GM12878 (cell line): Measurements from ENCODE around the gene FPGS. TPM values are rescaled to one million over a fixed set of nuclear protein-coding genes. Genes with fewer than 3 reads are reported as not detected.

Experiments used
- ATAC-seq: fragments of 200-7000 bp; cut with Tn5 transposase; 3 replicates; pipeline ENCODE4 v1.9.1; 2020; ENCODE audit warnings: mild to moderate bottlenecking, moderate library complexity
- BruUV-seq: library from RNA; stranded (reverse); fragments of 400-500 nt; replicated peaks from 2 replicates; lab custom pipeline; 2021; lab: Mats Ljungman, UMichigan
- CTCF ChIA-PET: fragments of 300-600 bp; sonication (Branson Sonifier 250); formaldehyde crosslinking; extraction: SDS; loops from one replicate; lab custom pipeline; 2021; ENCODE audit warnings: inconsistent platforms; lab: Yijun Ruan, JAX
- POLR2A ChIA-PET: fragments of 350-600 bp; formaldehyde crosslinking; extraction: SDS; loops from one replicate; lab custom pipeline; 2021; ENCODE audit warnings: inconsistent platforms; lab: Charles Lee
- RAD21 ChIA-PET: fragments of 300-600 bp; sonication (Branson Sonifier 250); formaldehyde crosslinking; loops from one replicate; lab custom pipeline; 2023; ENCODE audit warnings: antibody characterized with exemption; ENCODE audit not compliant: unreplicated experiment; lab: Charles Lee
- SMC1A ChIA-PET: fragments of 300-600 bp; sonication (Branson Sonifier 250); formaldehyde crosslinking; loops from one replicate; lab custom pipeline; 2023; ENCODE audit not compliant: unreplicated experiment, uncharacterized antibody; lab: Charles Lee
- DNase-seq: peaks from one replicate; pipeline ENCODE4 v3.0.0-alpha.2; 2011; ENCODE audit warnings: low read depth, low spot score
- FAIRE-seq: peaks from 3 replicates; lab custom pipeline; 2011; peaks lifted over from hg19 to GRCh38; lab: Jason Lieb, UNC
- H2AFZ ChIP-seq: 2 replicates; pipeline ENCODE4 v1.6.0; 2011; ENCODE audit warnings: low read depth, low read length, control low read depth; ENCODE audit not compliant: control insufficient read depth
- H3K27ac ChIP-seq: 2 replicates; pipeline ENCODE4 v1.5.1; 2011; ENCODE audit warnings: control low read depth; ENCODE audit not compliant: control insufficient read depth, insufficient read depth
- H3K27me3 ChIP-seq, 2 experiments: replicated peaks in 1 of 2; 2 replicates each; pipeline versions ENCODE4 v1.6.0 to v1.6.1; 2011; ENCODE audit warnings: low read length in 1 of 2; ENCODE audit not compliant: control insufficient read depth in 2 of 2, insufficient read depth in 2 of 2
- H3K36me3 ChIP-seq, 2 experiments: 2 replicates each; pipeline ENCODE4 v1.5.1; 2011; ENCODE audit warnings: low read length in 1 of 2; ENCODE audit not compliant: control insufficient read depth in 2 of 2, insufficient read depth in 2 of 2
- H3K4me1 ChIP-seq: 2 replicates; pipeline ENCODE4 v1.6.1; 2011; ENCODE audit warnings: mild to moderate bottlenecking, low read length, moderate library complexity, mixed read lengths; ENCODE audit not compliant: control insufficient read depth, insufficient read depth
- H3K4me2 ChIP-seq: 2 replicates; pipeline ENCODE4 v1.6.0; 2011; ENCODE audit warnings: control low read depth; ENCODE audit not compliant: control insufficient read depth, insufficient read depth
- H3K4me3 ChIP-seq: fragments of 200-600 bp; sonication (generic); 2 replicates; pipeline ENCODE4 v1.5.1; 2016
- H3K79me2 ChIP-seq: 2 replicates; pipeline ENCODE4 v1.6.0; 2011; ENCODE audit warnings: low read length; ENCODE audit not compliant: control insufficient read depth, insufficient read depth
- H3K9ac ChIP-seq: 2 replicates; pipeline ENCODE4 v1.8.0; 2011; ENCODE audit warnings: low read length, control low read depth, mixed read lengths; ENCODE audit not compliant: control insufficient read depth, insufficient read depth
- H3K9me3 ChIP-seq: replicated peaks from 3 replicates; pipeline ENCODE4 v1.5.1; 2011; ENCODE audit warnings: mild to moderate bottlenecking, low read length; ENCODE audit not compliant: control insufficient read depth, insufficient read depth
- H4K20me1 ChIP-seq: 2 replicates; pipeline ENCODE4 v1.6.0; 2011; ENCODE audit not compliant: control insufficient read depth, insufficient read depth
- CBX3 ChIP-seq: fragments of 200-600 bp; sonication (generic); IDR thresholded peaks from 2 replicates; pipeline ENCODE4 v1.6.1; 2016; ENCODE audit warnings: low read depth, borderline replicate concordance
- ETV6 ChIP-seq, 2 experiments: fragments of 450-650 bp in 1 of 2; IDR thresholded peaks in 1 of 2; conservative IDR thresholded peaks in 1 of 2; 2 replicates each; pipeline ENCODE4 v1.6.1; 2014; ENCODE audit warnings: antibody characterized with exemption in 1 of 2, borderline replicate concordance in 1 of 2, low read depth in 1 of 2, mild to moderate bottlenecking in 1 of 2, moderate library complexity in 1 of 2
- MYB ChIP-seq: fragments of 150-350 bp; IDR thresholded peaks from 2 replicates; pipeline ENCODE4 v1.6.1; 2014; ENCODE audit warnings: mild to moderate bottlenecking, low read depth, low read length, borderline replicate concordance
- MYC ChIP-seq: IDR thresholded peaks from 2 replicates; pipeline ENCODE4 v1.6.1; 2011; ENCODE audit warnings: mild to moderate bottlenecking, low read length, moderate library complexity, inconsistent platforms; ENCODE audit not compliant: insufficient read depth, insufficient replicate concordance, insufficient read length, severe bottlenecking
- NFYA ChIP-seq: IDR thresholded peaks from 2 replicates; pipeline ENCODE4 v1.6.1; 2011; ENCODE audit warnings: low read depth, mild to moderate bottlenecking, low read length, improper control_type of control experiment, borderline replicate concordance
- PML ChIP-seq: IDR thresholded peaks from 2 replicates; pipeline ENCODE4 v1.6.1; 2012; ENCODE audit warnings: low read length, inconsistent platforms
- RB1 ChIP-seq: fragments of 450-650 bp; formaldehyde crosslinking; IDR thresholded peaks from 2 replicates; pipeline ENCODE4 v1.6.1; 2017; ENCODE audit warnings: mild to moderate bottlenecking, borderline replicate concordance
- SIN3A ChIP-seq: IDR thresholded peaks from 2 replicates; pipeline ENCODE4 v1.6.1; 2012; ENCODE audit warnings: low read depth, low read length, improper control_type of control experiment
- WRNIP1 ChIP-seq: IDR thresholded peaks from 2 replicates; pipeline ENCODE4 v1.6.1; 2011; ENCODE audit warnings: low read depth, low read length, improper control_type of control experiment, borderline replicate concordance
- ZNF274 ChIP-seq: IDR thresholded peaks from one replicate; pipeline ENCODE4 v1.8.0; 2011; ENCODE audit not compliant: insufficient read length, insufficient read depth
- ZNF622 ChIP-seq: fragments of 450-650 bp; IDR thresholded peaks from 2 replicates; pipeline ENCODE4 v1.6.1; 2017; ENCODE audit warnings: mild to moderate bottlenecking, inconsistent platforms
- WGBS: methylation state at CpG from one replicate; pipeline ENCODE4 v1.1.6; 2016; ENCODE audit warnings: low lambda C conversion rate; ENCODE audit not compliant: insufficient replicate concordance, insufficient coverage; ENCODE audit errors: missing lambda C conversion rate; 5-methylcytosine and 5-hydroxymethylcytosine counted together
- in situ Hi-C: fragments of 300-500 bp; cut with MboI; formaldehyde crosslinking; loops from 9 replicates; pipeline ENCODE4 v1.14.3; 2018; ENCODE audit warnings: mixed read lengths
- intact Hi-C: fragments of 100-400 bp; cut with micrococcal nuclease; formaldehyde crosslinking; loops from one replicate; pipeline ENCODE4 v1.14.2; 2022; ENCODE audit not compliant: unreplicated experiment
- polyA plus RNA-seq, 11 experiments: library from polyadenylated mRNA; depleted of rRNA in 4 of 11; unstranded in 6 of 11; stranded (reverse) in 5 of 11; fragments of >200 nt; fragmentation: Nextera tagmentation in 4 of 11; fragmentation: Illumina TruSeq in 1 of 11; extraction: Ambion mirVana in 4 of 11; extraction: Trizol in 1 of 11; gene quantifications; 1 replicate in 1 of 11; 2 replicates in 10 of 11; pipeline versions ENCODE4 v1.2.1 to v1.2.3, GENCODE V29; 2011 to 2016; ENCODE audit warnings: inconsistent platforms in 2 of 11, missing spikeins in 2 of 11, low read depth in 1 of 11
- total RNA-seq, 4 experiments: library from RNA; depleted of rRNA in 3 of 4; stranded (reverse); fragments of >200 nt in 3 of 4; fragmentation: Illumina TruSeq in 1 of 4; extraction: Trizol in 1 of 4; gene quantifications; 2 replicates each; pipeline versions ENCODE4 v1.2.1 to v1.2.3, GENCODE V29; 2013 to 2021
- TF ChIP-seq, protein P1 (sequence below): fragments of 450-650 bp; IDR thresholded peaks from 2 replicates; pipeline ENCODE4 v1.6.1; 2017; ENCODE audit warnings: mild to moderate bottlenecking, low read depth, inconsistent platforms; ENCODE audit not compliant: poor library complexity, severe bottlenecking
- TF ChIP-seq, protein P2 (sequence below): fragments of 450-650 bp; formaldehyde crosslinking; IDR thresholded peaks from 2 replicates; pipeline ENCODE4 v1.4.0; 2020; ENCODE audit warnings: mild to moderate bottlenecking, moderate library complexity
- TF ChIP-seq, protein P3 (sequence below): IDR thresholded peaks from 2 replicates; pipeline ENCODE4 v1.6.1; 2012; ENCODE audit warnings: low read depth, low read length, improper control_type of control experiment

FPGS gene
- total and polyA plus RNA-seq, 10 of the 15 experiments (the other 5 are each of a cell fraction or from before 2014, with no cell fraction given), result 1.2 to 127 (median 80.4) TPM

DNA sequence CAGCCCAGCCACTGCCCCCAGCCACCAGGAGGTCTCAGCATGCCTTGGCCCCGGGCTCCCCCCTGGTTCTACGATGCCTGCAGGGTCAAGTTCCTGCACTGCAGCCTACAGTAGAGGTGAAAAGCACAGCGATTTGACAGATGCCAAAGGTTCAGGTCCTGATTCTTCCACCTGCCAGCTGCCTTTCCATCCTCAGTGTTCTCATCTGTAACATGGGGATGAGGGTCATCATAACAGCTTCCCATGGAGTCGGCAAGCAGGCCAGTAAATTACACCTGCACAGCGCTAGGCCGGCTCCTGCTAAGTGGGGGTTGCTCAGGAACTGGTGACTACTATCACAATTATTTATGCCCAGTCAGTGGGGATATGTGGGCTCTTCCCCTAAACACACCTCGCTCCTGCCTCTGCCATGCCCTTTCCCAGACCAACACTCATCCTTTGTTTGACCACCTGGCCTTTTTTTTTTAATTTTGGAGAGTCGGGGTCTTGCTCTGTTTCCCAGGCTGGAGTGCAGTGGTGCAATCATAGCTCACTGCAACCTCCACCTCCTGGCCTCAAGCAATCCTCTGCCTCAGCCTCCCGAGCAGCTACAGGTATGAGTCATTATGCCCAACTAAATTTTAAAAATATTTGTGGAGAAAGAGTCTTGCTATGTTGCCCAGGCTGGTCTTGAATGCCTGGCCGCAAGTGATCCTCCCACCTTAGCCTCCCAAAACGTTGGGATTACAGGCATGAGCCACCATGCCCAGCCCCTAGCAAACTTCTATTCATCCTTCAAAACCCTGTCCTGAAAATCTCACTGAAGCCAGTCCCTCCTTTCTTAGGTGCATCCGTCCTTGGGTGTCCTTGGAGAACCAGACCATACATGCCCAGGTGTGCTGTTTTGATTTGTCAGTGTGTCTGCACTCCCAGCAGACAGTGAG is 45.4 kb downstream of the FPGS start (continued):
- TF ChIP-seq RB1, result no peak
- no peak for TF ChIP-seq MYC

DNA sequence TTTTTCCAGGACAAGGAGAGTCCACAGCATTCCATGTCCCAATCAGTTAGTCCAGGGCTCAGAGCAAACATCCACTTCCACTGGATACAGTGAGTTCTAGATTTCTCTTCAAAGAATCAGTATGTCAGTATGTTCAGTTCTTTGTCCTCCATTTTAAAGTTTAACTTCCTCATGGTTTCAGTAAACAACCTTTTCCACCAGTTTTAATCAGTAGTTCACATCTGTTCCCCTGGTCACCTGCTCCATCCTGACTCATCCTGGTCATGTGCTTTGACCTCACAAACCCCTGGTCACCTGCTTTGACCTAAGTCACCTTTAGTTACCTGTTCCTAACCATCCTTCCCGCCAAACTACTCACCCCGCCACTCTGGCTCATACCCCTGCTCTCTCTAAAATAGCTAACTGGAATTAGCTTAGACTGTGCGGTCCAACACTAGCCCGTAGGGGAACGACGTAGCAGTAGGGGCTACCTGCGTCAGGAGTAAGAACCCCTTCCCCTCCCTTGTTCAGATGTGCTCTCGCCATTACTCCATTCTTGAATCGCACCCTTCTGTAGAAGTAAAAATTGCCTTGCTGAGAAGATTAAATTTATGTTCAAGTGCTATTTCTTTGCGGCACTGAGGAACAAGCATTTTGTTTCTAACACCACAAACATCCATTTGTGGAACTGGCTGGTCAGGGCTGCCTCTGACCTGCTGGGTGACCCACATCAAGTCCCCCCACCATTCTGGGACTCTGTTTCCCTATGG is 46.2 kb downstream of the FPGS start:
- in situ Hi-C loops, result no loop called here
- TF ChIP-seq SIN3A (no peak), CBX3 (no peak), PML (no peak), MYB (no peak), WRNIP1 (no peak), ETV6 (conservative IDR thresholded peaks at IDR 0.05 in 1 of 2, IDR thresholded peaks at IDR 0.05 in 1 of 2; ENCODE audit: borderline replicate concordance in 1 of 2, low read depth in 1 of 2) (no peak), NFYA (no peak), ZNF622 (no peak), ZNF274 (no peak)
- TF ChIP-seq, protein P1, sequence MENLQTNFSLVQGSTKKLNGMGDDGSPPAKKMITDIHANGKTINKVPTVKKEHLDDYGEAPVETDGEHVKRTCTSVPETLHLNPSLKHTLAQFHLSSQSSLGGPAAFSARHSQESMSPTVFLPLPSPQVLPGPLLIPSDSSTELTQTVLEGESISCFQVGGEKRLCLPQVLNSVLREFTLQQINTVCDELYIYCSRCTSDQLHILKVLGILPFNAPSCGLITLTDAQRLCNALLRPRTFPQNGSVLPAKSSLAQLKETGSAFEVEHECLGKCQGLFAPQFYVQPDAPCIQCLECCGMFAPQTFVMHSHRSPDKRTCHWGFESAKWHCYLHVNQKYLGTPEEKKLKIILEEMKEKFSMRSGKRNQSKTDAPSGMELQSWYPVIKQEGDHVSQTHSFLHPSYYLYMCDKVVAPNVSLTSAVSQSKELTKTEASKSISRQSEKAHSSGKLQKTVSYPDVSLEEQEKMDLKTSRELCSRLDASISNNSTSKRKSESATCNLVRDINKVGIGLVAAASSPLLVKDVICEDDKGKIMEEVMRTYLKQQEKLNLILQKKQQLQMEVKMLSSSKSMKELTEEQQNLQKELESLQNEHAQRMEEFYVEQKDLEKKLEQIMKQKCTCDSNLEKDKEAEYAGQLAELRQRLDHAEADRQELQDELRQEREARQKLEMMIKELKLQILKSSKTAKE, result no peak
- TF ChIP-seq, protein P2, sequence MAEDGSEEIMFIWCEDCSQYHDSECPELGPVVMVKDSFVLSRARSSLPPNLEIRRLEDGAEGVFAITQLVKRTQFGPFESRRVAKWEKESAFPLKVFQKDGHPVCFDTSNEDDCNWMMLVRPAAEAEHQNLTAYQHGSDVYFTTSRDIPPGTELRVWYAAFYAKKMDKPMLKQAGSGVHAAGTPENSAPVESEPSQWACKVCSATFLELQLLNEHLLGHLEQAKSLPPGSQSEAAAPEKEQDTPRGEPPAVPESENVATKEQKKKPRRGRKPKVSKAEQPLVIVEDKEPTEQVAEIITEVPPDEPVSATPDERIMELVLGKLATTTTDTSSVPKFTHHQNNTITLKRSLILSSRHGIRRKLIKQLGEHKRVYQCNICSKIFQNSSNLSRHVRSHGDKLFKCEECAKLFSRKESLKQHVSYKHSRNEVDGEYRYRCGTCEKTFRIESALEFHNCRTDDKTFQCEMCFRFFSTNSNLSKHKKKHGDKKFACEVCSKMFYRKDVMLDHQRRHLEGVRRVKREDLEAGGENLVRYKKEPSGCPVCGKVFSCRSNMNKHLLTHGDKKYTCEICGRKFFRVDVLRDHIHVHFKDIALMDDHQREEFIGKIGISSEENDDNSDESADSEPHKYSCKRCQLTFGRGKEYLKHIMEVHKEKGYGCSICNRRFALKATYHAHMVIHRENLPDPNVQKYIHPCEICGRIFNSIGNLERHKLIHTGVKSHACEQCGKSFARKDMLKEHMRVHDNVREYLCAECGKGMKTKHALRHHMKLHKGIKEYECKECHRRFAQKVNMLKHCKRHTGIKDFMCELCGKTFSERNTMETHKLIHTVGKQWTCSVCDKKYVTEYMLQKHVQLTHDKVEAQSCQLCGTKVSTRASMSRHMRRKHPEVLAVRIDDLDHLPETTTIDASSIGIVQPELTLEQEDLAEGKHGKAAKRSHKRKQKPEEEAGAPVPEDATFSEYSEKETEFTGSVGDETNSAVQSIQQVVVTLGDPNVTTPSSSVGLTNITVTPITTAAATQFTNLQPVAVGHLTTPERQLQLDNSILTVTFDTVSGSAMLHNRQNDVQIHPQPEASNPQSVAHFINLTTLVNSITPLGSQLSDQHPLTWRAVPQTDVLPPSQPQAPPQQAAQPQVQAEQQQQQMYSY, result no peak
- TF ChIP-seq, protein P3, sequence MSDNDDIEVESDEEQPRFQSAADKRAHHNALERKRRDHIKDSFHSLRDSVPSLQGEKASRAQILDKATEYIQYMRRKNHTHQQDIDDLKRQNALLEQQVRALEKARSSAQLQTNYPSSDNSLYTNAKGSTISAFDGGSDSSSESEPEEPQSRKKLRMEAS, result no peak

More for the DNA sequence above, 46.2 kb downstream of the FPGS start:
- Histone ChIP-seq H3K27ac (no peak overlapping the region), H3K27me3 (no peaks in the 10 kb centered on the region), H4K20me1 (no peaks in the 10 kb centered on the region), H3K9ac (no peak overlapping the region), H2AFZ (no peak overlapping the region), H3K4me3 (no peak overlapping the region), H3K4me1 (peaks cover 6% of the 10 kb centered on the region), H3K9me3 (peaks cover 3% of the 10 kb centered on the region; the same call in 2 of the 3 replicates), H3K79me2 (peaks cover 6% of the 10 kb centered on the region), H3K36me3 (no peaks in the 10 kb centered on the region), H3K4me2 (no peak overlapping the region)
- ChIA-PET POLR2A (no interaction called here), CTCF (no interaction called here), RAD21 (no interaction called here), SMC1A (no interaction called here)
- intact Hi-C loops, result no loop called here
- WGBS, result 77% methylated on average over 10 of the region's 10 CpGs
- BruUV-seq, result no TSS peak
- DNase-seq, result no peak
- no peak for FAIRE-seq
- no peak for ATAC-seq
